Sigmoid colon (tissue), 7 donors: Measurements from ENCODE around the gene VWA1. TPM values are rescaled to one million over a fixed set of nuclear protein-coding genes. Genes with fewer than 3 reads are reported as not detected.

Experiments used
- DNase-seq: peaks from one replicate; pipeline ENCODE4 v3.0.0-alpha.2; 2019
- H3K27ac ChIP-seq, 4 donors: fragments of 200-600 bp; sonication (generic); one replicate each; pipeline ENCODE4 v1.5.1; 2016 to 2019; ENCODE audit warnings: mild to moderate bottlenecking in 1 of 4
- H3K27me3 ChIP-seq, 3 donors: fragments of 200-600 bp; sonication (generic); one replicate each; pipeline ENCODE4 v1.5.1; 2019; ENCODE audit warnings: mild to moderate bottlenecking in 1 of 3
- H3K36me3 ChIP-seq, 4 donors: fragments of 200-600 bp; sonication (generic); one replicate each; pipeline ENCODE4 v1.5.1; 2016 to 2019
- H3K4me1 ChIP-seq, 4 donors: fragments of 200-600 bp; sonication (generic); one replicate each; pipeline ENCODE4 v1.5.1; 2017 to 2019
- H3K4me3 ChIP-seq, 4 donors: fragments of 200-600 bp; sonication (generic); one replicate each; pipeline ENCODE4 v1.5.1; 2017 to 2019; ENCODE audit warnings: mild to moderate bottlenecking in 2 of 4, moderate library complexity in 1 of 4
- H3K9me3 ChIP-seq, 4 donors: fragments of 200-600 bp in 3 of 4; sonication (generic) in 3 of 4; one replicate each; pipeline versions ENCODE4 v1.5.1 to v1.6.1; 2013 to 2019
- EP300 ChIP-seq, 4 donors: sonication (generic); formaldehyde crosslinking; IDR thresholded peaks; one replicate each; pipeline ENCODE4 v1.6.1; 2017; ENCODE audit warnings: antibody characterized with exemption in 4 of 4
- POLR2A ChIP-seq, 2 donors: fragments of 450-650 bp; IDR thresholded peaks; one replicate each; pipeline ENCODE4 v1.6.1; 2016; ENCODE audit warnings: antibody characterized with exemption in 2 of 2, mild to moderate bottlenecking in 2 of 2, moderate library complexity in 2 of 2
- POLR2AphosphoS5 ChIP-seq, 4 donors: sonication (generic); formaldehyde crosslinking; IDR thresholded peaks; one replicate each; pipeline ENCODE4 v1.6.1; 2017; ENCODE audit warnings: antibody characterized with exemption in 4 of 4
- WGBS, 2 donors: extraction: QIAGEN DNeasy Blood & Tissue Kit; methylation state at CpG; one replicate each; pipeline ENCODE4 v1.1.7; 2013; 5-methylcytosine and 5-hydroxymethylcytosine counted together
- intact Hi-C: fragments of 100-400 bp; cut with DNase I; formaldehyde crosslinking; loops from one replicate; pipeline ENCODE4 v1.15.1; 2023
- polyA plus RNA-seq, 3 donors: library from polyadenylated mRNA; stranded (reverse); fragments of 200-250 nt; gene quantifications; one replicate each; pipeline ENCODE4 v1.2.3, GENCODE V29; 2013
- total RNA-seq, 4 donors: library from RNA; depleted of rRNA; stranded (reverse); fragments of >200 nt; gene quantifications; one replicate each; pipeline ENCODE4 v1.1.0, GENCODE V29; 2016
- TF ChIP-seq, protein P1 (sequence below), 4 experiments: fragments of 450-650 bp in 3 of 4; fragments of 200-600 bp in 1 of 4; IDR thresholded peaks; one replicate each; pipeline ENCODE4 v1.5.1; 2016 to 2019; ENCODE audit warnings: antibody characterized with exemption in 4 of 4, mild to moderate bottlenecking in 3 of 4, moderate library complexity in 2 of 4
- donor health status: healthy with polysubstance abuse.
- donor health status: Bipolar disorder and iron deficiency.
- donor health status: healthy.

Gene VWA1
- total and polyA plus RNA-seq, 7 donors: 2.4 to 107 (median 47.1) TPM

GRCh38 chr1:1431845-1432273 is 3.6 kb upstream of the VWA1 start:
- Histone ChIP-seq H3K27me3 (no peaks in the 10 kb centered on the region), H3K4me3 (no peak overlapping the region), H3K36me3 (no peaks in the 10 kb centered on the region), H3K27ac (peak overlapping the region; percentile 93 to 99 (median 96)), H3K4me1 (peaks cover 0 to 89% (median 87%) of the 10 kb centered on the region in 4 donors), H3K9me3 (no peaks in the 10 kb centered on the region)
- peak; percentile 85 for DNase-seq
- WGBS, 2 donors: 24 to 49% methylated on average over 5 of the region's 5 CpGs
- intact Hi-C loops: no loop called here
- TF ChIP-seq EP300 (IDR thresholded peaks at IDR 0.05): no peak
- peak in 1 of 4 donors; percentile 15 for TF ChIP-seq POLR2AphosphoS5 (IDR thresholded peaks at IDR 0.05)
- TF ChIP-seq, protein P1, sequence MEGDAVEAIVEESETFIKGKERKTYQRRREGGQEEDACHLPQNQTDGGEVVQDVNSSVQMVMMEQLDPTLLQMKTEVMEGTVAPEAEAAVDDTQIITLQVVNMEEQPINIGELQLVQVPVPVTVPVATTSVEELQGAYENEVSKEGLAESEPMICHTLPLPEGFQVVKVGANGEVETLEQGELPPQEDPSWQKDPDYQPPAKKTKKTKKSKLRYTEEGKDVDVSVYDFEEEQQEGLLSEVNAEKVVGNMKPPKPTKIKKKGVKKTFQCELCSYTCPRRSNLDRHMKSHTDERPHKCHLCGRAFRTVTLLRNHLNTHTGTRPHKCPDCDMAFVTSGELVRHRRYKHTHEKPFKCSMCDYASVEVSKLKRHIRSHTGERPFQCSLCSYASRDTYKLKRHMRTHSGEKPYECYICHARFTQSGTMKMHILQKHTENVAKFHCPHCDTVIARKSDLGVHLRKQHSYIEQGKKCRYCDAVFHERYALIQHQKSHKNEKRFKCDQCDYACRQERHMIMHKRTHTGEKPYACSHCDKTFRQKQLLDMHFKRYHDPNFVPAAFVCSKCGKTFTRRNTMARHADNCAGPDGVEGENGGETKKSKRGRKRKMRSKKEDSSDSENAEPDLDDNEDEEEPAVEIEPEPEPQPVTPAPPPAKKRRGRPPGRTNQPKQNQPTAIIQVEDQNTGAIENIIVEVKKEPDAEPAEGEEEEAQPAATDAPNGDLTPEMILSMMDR (IDR thresholded peaks at IDR 0.05): no peak
- no peak for TF ChIP-seq POLR2A (IDR thresholded peaks at IDR 0.05)

- Histone ChIP-seq H3K27ac (peak overlapping the region; percentile 93 to 99 (median 96)), H3K4me1 (peaks cover 0 to 94% (median 91%) of the 10 kb centered on the region in 4 donors), H3K36me3 (no peaks in the 10 kb centered on the region), H3K9me3 (no peaks in the 10 kb centered on the region), H3K4me3 (peak overlapping the region in 3 of 4 donors; percentile 55 to 78 (median 72)), H3K27me3 (no peaks in the 10 kb centered on the region)
- TF ChIP-seq POLR2AphosphoS5 (IDR thresholded peaks at IDR 0.05) (no peak), POLR2A (IDR thresholded peaks at IDR 0.05) (no peak), EP300 (IDR thresholded peaks at IDR 0.05) (no peak)
- TF ChIP-seq, protein P1 (IDR thresholded peaks at IDR 0.05): no peak
- DNase-seq: no peak
- WGBS, 2 donors: 54 to 62% methylated on average over 28 of the region's 28 CpGs
- intact Hi-C loops: no loop called here
Measured at GRCh38 chr1:1432274-1432950, 3.1 kb upstream of the VWA1 start.

DNA sequence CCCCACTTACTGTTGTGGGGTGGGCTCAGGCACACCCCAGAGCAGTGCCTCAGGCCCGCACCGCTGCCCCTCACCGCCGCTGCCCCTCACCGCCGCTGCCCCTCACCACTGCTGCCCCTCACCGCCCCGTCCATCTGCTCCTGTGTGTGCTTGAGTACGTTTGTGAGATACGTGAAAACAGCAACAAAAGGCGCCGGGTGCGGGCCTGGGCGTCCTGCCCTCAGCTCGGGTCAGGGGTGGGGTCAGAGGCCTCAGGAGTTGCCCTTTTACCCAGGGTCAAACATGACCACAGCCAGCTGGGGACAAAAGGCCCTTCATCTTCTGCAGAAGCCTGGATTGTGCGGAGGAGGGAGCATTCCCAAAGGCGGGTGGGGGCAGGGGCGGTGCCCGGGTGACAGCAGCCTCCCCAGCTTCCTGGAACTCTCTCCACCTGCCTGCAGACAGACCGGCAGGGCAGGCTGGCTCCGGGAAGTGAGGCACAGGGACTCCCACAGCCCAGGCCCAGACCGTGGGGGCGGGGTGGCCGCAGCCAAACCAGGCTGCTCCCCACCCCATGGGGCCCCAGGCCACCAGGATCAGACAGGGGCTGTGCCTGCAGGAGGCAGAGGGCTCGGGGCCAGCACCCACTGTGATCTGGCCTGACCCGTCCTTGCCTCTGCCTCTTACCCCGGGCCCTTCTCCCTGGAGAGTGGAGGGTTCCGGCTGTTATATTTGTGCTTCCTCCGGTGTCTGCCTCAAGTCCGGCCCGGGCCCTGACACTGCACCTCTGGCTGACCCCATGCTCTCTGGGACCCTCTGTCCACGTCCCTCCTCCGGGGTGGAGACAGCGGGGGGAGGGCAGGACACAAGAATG is 2.3 kb upstream of the VWA1 start:
- Histone ChIP-seq H3K9me3 (no peaks in the 10 kb centered on the region), H3K27ac (peak overlapping the region; percentile 93 to 99 (median 96)), H3K36me3 (no peaks in the 10 kb centered on the region), H3K27me3 (no peaks in the 10 kb centered on the region), H3K4me1 (peaks cover 0 to 97% (median 96%) of the 10 kb centered on the region in 4 donors), H3K4me3 (peak overlapping the region; percentile 13 to 78 (median 64))
- TF ChIP-seq POLR2AphosphoS5 (IDR thresholded peaks at IDR 0.05) (peak; percentile 32 to 83 (median 68)), EP300 (IDR thresholded peaks at IDR 0.05) (peak in 2 of 4 donors; percentile 70 to 72), POLR2A (IDR thresholded peaks at IDR 0.05) (peak in 1 of 2 donors; percentile 52)
- TF ChIP-seq, protein P1 (IDR thresholded peaks at IDR 0.05): no peak
- intact Hi-C loops: no loop called here
- peak; percentile 88 for DNase-seq
- WGBS, 2 donors: 19 to 50% methylated on average over 34 of the region's 34 CpGs

DNA sequence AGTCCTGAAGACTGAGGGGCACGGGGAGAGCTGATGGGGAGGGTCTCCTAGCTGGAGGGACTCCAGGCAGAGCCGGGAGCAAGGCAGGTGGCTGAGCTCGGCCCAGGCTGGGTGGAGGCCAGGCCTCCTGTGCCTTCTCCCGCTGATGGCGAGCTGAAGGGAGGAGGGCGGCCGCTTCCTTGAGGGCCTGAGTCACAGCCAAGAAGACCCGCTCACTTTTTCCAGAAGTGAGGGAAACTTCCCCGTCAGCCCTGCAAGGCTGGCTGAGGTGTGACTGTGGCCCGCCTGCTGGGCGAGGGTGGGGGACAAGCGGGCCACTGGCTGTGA is 1.7 kb upstream of the VWA1 start:
- 19 to 40% methylated on average over 12 of the region's 12 CpGs for WGBS, 2 donors

More for the DNA sequence above, 1.7 kb upstream of the VWA1 start:
- Histone ChIP-seq H3K27me3 (no peaks in the 10 kb centered on the region), H3K4me1 (peaks cover 0 to 97% (median 96%) of the 10 kb centered on the region in 4 donors), H3K9me3 (no peaks in the 10 kb centered on the region), H3K27ac (peak overlapping the region; percentile 93 to 99 (median 96)), H3K36me3 (peaks cover 0 to 5% (median 0%) of the 10 kb centered on the region in 4 donors), H3K4me3 (peak overlapping the region; percentile 13 to 78 (median 64))
- TF ChIP-seq POLR2AphosphoS5 (IDR thresholded peaks at IDR 0.05): peak in 1 of 4 donors; percentile 15
- TF ChIP-seq, protein P1 (IDR thresholded peaks at IDR 0.05): no peak
- intact Hi-C loops: no loop called here
- DNase-seq: no peak
